OCI-LY1 (cell line): Measurements from ENCODE around the gene ECPAS.

Experiments used
- CTCF ChIP-seq: fragments of 200-600 bp; sonication (generic), shearing (Covaris generic); IDR thresholded peaks from 2 replicates; pipeline ENCODE4 v1.5.1; 2017; ENCODE audit warnings: mild to moderate bottlenecking, antibody characterized with exemption, low read length, moderate library complexity, mixed read lengths
- EZH2 ChIP-seq: fragments of 200-600 bp; sonication (generic), shearing (Covaris generic); IDR thresholded peaks from 2 replicates; pipeline ENCODE4 v1.8.0; 2017; ENCODE audit warnings: borderline replicate concordance, mixed run types, mild to moderate bottlenecking, antibody characterized with exemption, low read length, moderate library complexity, mixed read lengths

- TF ChIP-seq CTCF (no peak), EZH2 (no peak)
These were observed 49.1 kb upstream of the ECPAS start for GRCh38 chr9:111533099-111533790.
